Muscle of arm (tissue), 12 donors: ENCODE measurements around the gene ZNF410. TPM values are rescaled to one million over a fixed set of nuclear protein-coding genes. Genes with fewer than 3 reads are reported as not detected.

Experiments used
- DNase-seq: peaks from one replicate; pipeline ENCODE4 v3.0.0-alpha.2; 2013
- polyA plus RNA-seq, 12 donors: library from polyadenylated mRNA; unstranded; fragments of 120-200 nt; gene quantifications; one replicate each; pipeline ENCODE4 v1.2.1, GENCODE V29; 2013; ENCODE audit not compliant: insufficient read length in 12 of 12

ZNF410 gene
- polyA plus RNA-seq, 12 donors, result 25.2 to 39.4 (median 34.6) TPM; not detected in 1

DNA sequence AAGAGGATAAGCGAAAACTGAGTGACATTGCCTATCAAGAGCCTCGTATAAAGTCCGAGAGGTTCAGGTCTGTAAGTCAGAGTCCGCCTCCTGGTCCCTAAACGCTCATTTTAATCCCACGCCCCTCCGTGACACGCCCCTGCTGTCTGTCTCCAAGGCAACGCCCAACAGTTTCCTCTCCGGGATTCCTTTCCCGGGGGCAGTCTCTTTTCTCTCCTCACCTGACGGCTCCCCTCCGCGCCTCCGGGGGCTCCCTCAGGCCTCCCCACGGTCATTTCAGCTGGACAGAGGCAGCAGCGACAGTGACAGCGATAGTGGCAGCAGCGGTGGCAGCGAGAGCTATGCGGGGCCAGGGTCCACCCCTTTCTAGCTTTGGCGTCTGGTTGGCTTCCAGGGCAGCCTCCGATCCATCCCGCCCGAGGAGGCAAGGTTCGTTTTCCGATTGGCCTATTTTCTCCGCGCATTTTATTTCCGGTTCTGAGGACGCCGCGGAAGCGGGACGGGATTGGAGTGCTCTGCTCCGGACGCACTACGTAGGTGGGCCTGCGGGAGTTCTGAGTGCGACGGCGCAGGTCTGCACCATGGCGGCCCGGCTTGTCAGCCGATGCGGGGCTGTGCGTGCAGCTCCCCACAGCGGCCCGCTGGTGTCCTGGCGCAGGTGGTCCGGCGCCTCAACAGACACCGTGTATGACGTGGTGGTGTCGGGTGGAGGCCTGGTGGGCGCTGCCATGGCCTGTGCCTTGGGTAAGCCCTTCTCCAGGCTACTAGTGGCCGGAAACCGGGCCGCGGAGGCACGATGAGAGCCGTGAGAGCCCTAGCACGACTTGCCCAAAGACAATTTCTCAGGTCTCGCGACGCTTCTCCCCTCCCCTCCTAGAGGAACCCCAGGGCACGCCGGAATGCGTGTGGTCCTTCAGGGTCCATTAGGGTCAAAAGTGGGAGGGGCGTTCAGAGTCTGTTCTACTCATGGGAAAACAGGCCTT is 63.4 kb downstream of the ZNF410 start, which contains the start of the genes COQ6 and FAM161B:
Gene COQ6 (plus strand): TSS at position 551 of the 983 bp plus-strand sequence. CDS start 31 bp downstream, at position 582.
Gene FAM161B (minus strand): TSS at position 343 of the 983 bp plus-strand sequence. CDS start 68 bp downstream, at position 275.
- peak; percentile 97 for DNase-seq

DNA sequence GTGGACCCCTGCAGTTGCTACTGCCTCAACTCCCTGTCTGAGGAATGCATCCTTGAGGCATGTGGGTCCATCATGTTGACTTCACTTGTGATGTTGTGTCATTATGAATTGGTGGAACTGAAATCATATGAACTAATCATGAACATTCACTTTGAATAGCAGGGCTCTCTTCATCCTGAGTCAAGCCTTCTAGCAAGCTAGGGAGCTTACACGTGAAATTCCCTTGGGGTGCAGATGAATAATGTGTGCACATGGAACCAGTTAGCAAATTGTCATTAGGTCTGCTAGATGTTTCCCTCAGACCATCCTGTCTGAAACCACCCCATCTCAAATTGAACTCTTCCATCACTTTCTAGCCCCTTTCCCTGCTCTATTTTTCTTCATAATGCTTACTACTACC is 67.1 kb downstream of the ZNF410 start:
- no peak for DNase-seq

DNA sequence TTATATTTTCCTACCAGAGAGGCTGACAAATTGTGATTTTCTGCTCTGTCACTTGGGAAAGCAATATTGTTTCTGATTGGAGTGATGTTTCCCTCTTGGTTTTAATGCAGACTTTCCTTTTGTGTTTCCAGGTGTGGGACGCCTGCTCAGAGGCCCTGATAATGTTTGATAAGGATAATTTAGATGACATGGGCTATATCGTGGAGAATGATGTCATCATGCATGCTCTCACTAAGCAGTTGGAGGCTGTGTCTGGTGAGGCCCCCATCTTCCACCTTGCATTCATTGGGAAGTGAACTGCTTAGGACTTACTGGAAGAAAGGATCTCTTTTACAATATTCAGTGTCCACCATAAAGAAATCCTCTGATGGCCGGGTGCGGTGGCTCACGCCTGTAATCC is 69.0 kb downstream of the ZNF410 start:
- no peak for DNase-seq

- no peak for DNase-seq
These were observed 71.9 kb downstream of the ZNF410 start for GRCh38 chr14:73958591-73958990.

DNA sequence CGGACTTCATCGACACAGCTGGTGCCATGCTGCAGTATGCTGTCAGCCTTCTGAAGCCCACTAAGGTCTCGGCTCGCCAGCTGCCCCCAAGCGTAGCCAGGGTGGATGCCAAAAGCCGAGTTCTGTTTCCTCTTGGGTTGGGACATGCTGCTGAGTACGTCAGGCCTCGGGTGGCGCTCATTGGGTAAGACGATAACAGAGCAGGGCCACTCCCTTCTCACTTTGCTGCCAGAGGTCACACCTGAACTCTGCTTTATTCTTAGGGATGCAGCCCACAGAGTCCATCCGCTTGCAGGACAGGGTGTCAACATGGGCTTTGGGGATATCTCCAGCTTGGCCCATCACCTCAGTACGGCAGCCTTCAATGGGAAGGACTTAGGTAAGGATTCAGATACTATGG is 74.5 kb downstream of the ZNF410 start:
- DNase-seq, result no peak

- DNase-seq, result no peak
These were observed 78.6 kb downstream of the ZNF410 start for GRCh38 chr14:73965216-73965615.

GRCh38 chr14:73968885-73969284 is 82.2 kb downstream of the ZNF410 start:
- DNase-seq, result no peak

GRCh38 chr14:73973497-73973896 is 86.8 kb downstream of the ZNF410 start:
- DNase-seq, result no peak

DNA sequence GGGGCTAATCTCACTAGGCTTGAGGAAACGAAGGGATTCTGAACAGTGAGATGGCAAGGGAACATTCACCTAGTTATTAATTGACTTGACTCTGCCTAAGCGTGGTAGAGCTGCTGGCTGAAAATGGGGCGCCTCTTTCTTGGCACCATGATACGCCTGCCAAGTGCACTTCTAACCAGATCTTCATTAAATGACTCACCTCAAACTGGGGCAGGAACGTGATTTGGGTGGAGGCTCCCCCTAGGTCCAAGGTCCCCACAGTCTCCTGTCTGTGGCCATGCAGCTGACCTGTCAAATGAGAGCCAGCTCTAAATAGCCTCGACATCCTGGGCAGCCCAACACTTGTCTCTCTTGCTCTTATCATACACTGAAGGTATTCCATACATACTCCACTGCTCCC is 89.5 kb downstream of the ZNF410 start:
- DNase-seq, result no peak

DNA sequence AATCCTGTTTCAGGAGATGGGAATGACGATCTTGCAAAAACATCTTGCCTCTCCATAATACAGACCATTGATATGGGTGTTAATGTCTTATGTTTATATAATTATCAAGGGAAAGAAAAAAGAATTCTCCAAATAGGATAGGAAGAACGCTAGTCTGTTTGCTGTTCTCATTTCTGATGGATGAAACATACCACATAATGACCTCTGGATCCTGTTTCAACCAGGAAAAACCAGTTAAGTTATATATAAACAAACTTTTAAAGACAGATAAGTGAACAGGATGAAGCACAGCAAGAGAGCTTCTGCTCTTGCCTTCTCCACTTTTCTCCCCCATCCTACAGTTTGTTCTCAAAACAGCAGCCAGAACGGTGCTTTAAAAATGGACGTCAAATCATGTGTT is 91.2 kb downstream of the ZNF410 start:
- no peak for DNase-seq

Other genes starting within 250 kb of the ZNF410 start
- 10 to 100 TPM in 5 of 12 donors, 1 to 10 TPM in 6, not detected in 1; 7.5 to 13.1 (median 9.2) TPM for gene DNAL1, start 241.9 kb upstream of the ZNF410 start, polyA plus RNA-seq
- gene PNMA1, start 172.5 kb upstream of the ZNF410 start, polyA plus RNA-seq, result 10 to 100 TPM in 11 of 12 donors, not detected in 1; 22.0 to 33.8 (median 25.9) TPM
- 10 to 100 TPM in 5 of 12 donors, 1 to 10 TPM in 6, not detected in 1; 3.9 to 15.9 (median 9.6) TPM for gene PTGR2, start 35.0 kb upstream of the ZNF410 start, polyA plus RNA-seq
- 10 to 100 TPM in 2 of 12 donors, 1 to 10 TPM in 9, not detected in 1; 6.4 to 26.3 (median 9.0) TPM for gene FAM161B, start 63.2 kb downstream of the ZNF410 start, polyA plus RNA-seq
- gene COQ6, start 63.4 kb downstream of the ZNF410 start, polyA plus RNA-seq, result 10 to 100 TPM in 11 of 12 donors, not detected in 1; 24.1 to 50.1 (median 44.3) TPM
- 10 to 100 TPM in 11 of 12 donors, not detected in 1; 11.4 to 20.0 (median 15.7) TPM for gene ENTPD5, start 132.4 kb downstream of the ZNF410 start, polyA plus RNA-seq
- gene BBOF1, start 132.5 kb downstream of the ZNF410 start, polyA plus RNA-seq, result 10 to 100 TPM in 3 of 12 donors, 1 to 10 TPM in 8, not detected in 1; 5.6 to 25.1 (median 8.5) TPM
- gene ALDH6A1, start 197.6 kb downstream of the ZNF410 start, polyA plus RNA-seq, result 10 to 100 TPM in 11 of 12 donors, not detected in 1; 10.4 to 18.9 (median 14.3) TPM
- gene LIN52, start 198.1 kb downstream of the ZNF410 start, polyA plus RNA-seq, result 100 to 1,000 TPM in 1 of 12 donors, 10 to 100 TPM in 9, 1 to 10 TPM in 2; 8.9 to 155 (median 12.4) TPM